ENCODE measurements around the gene RASL10A. TPM values are rescaled to one million over a fixed set of nuclear protein-coding genes. Genes with fewer than 3 reads are reported as not detected.

The RASL10A gene
- total RNA-seq, 1 experiment from 2014 or later, result 1.1 TPM

DNA sequence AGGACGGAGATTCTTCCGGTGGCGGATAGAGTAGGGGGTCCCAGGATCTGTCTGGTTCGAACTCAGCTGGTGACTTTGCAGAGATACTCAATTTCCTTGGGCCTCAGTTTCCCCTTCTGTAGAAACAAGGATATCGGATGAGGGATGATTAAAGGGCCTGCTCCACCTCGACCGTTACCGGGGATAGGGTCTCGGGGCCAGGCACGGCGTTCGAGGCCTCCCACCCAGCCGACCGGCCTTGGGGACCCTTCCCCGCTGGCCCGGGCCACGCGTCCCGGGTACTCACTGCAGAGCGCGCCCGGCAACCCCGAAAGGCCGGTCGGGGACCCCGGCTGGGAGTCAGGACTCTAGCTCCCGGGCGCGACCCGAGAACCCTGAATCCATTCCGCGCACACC, 48.0 kb downstream of the RASL10A start:
- POLR2A ChIA-PET, result no interaction called here

DNA sequence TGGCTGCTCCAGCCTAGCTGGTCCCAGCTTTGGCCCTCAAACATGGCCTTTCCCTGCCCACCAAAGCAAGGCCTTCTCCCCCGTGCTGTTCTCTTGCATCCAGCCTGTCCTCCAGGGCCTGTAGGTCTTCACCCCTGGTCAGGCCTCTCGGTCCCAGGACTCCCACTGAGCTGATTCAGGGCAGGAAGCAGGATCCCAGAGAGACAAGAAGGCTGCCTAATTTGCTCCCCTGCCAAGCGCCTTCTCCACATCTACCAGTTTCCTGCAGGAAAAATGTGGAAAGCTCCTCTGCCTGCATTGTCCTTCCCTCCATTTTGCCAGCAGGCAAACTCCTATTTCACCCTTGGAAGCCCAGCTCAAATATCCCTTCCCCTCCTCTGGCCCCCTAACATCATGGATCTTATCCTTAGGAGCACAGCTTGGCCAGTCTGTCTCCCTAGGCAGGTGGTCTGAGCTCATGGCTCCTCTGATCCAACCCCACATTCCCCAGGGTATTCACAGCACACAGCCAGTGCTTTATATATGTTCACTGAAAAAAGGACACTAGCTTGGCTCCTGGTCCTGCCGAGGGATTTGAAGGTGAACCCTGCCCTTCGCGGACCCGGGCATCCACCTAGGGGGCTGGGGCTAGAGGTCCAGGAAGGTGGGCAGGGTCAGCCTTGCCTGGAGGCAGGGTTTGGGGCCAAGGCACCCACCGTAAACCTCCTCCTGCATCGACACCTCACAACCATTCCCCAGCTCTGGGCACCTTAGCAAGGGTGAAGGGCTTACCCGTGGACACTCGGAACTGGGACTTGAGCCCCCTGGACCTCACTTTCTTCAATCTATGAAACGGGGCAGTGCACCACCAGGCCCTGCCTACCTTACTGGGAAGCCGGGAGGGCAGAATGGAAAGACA, 48.7 kb downstream of the RASL10A start:
- Mint-ChIP-seq H3K27ac (ENCODE audit: unreplicated experiment) (peak overlapping the region; percentile 100), H3K36me3 (ENCODE audit: insufficient read depth, unreplicated experiment) (peaks cover 48% of the 10 kb centered on the region), H3K27me3 (ENCODE audit: insufficient read depth, unreplicated experiment) (no peaks in the 10 kb centered on the region), H3K4me3 (ENCODE audit: unreplicated experiment) (peak overlapping the region; percentile 98), H3K4me1 (ENCODE audit: low read depth, unreplicated experiment) (peaks cover 19% of the 10 kb centered on the region), H3K9me3 (ENCODE audit: unreplicated experiment) (no peaks in the 10 kb centered on the region)
- ChIA-PET POLR2A (interaction anchor here (0.6 to 1.1 kb wide), 2 partner anchors 47 to 194 kb away, joined by 3 read pairs; partner anchors contain the start of gene KREMEN1), CTCF (interaction anchor here (1.3 kb wide), 1 partner anchor 22 kb away, joined by 3 read pairs; no protein-coding TSS in a partner anchor)
- intact Hi-C loops (cut with micrococcal nuclease; ENCODE audit: unreplicated experiment), result no loop called here
- Histone ChIP-seq H3K4me3 (ENCODE audit: low read depth, low read length) (peak overlapping the region; percentile 76), H3K9me3 (no peaks in the 10 kb centered on the region), H3K36me3 (ENCODE audit: control insufficient read depth, insufficient read depth, low read length) (peaks cover 4% of the 10 kb centered on the region), H3K4me1 (peaks cover 20% of the 10 kb centered on the region), H3K27me3 (replicated peaks; ENCODE audit: control insufficient read depth, insufficient read depth, low read length) (no peaks in the 10 kb centered on the region)
- BruUV-seq (replicated peaks), result no TSS peak
- DNase-seq, result no peak
- TF ChIP-seq, protein P1, sequence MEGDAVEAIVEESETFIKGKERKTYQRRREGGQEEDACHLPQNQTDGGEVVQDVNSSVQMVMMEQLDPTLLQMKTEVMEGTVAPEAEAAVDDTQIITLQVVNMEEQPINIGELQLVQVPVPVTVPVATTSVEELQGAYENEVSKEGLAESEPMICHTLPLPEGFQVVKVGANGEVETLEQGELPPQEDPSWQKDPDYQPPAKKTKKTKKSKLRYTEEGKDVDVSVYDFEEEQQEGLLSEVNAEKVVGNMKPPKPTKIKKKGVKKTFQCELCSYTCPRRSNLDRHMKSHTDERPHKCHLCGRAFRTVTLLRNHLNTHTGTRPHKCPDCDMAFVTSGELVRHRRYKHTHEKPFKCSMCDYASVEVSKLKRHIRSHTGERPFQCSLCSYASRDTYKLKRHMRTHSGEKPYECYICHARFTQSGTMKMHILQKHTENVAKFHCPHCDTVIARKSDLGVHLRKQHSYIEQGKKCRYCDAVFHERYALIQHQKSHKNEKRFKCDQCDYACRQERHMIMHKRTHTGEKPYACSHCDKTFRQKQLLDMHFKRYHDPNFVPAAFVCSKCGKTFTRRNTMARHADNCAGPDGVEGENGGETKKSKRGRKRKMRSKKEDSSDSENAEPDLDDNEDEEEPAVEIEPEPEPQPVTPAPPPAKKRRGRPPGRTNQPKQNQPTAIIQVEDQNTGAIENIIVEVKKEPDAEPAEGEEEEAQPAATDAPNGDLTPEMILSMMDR (IDR thresholded peaks at IDR 0.05; ENCODE audit: insufficient read depth in 1 of 2, low read depth in 1 of 2, low read length in 1 of 2, severe bottlenecking in 1 of 2, unreplicated experiment in 1 of 2), result no peak

More for the DNA sequence above, 48.0 kb downstream of the RASL10A start:
- no peak for DNase-seq
- Mint-ChIP-seq H3K4me1 (ENCODE audit: low read depth, unreplicated experiment) (peaks cover 25% of the 10 kb centered on the region), H3K27me3 (ENCODE audit: insufficient read depth, unreplicated experiment) (no peaks in the 10 kb centered on the region), H3K9me3 (ENCODE audit: unreplicated experiment) (no peaks in the 10 kb centered on the region), H3K27ac (ENCODE audit: unreplicated experiment) (peak overlapping the region; percentile 100), H3K4me3 (ENCODE audit: unreplicated experiment) (peak overlapping the region; percentile 98), H3K36me3 (ENCODE audit: insufficient read depth, unreplicated experiment) (peaks cover 55% of the 10 kb centered on the region)
- TF ChIP-seq, protein P1 (IDR thresholded peaks at IDR 0.05; ENCODE audit: insufficient read depth in 1 of 2, low read depth in 1 of 2, low read length in 1 of 2, severe bottlenecking in 1 of 2, unreplicated experiment in 1 of 2), result no peak
- intact Hi-C loops (cut with micrococcal nuclease; ENCODE audit: unreplicated experiment), result no loop called here
- H3K27me3 ChIP-seq (replicated peaks; ENCODE audit: control insufficient read depth, insufficient read depth, low read length), result no peaks in the 10 kb centered on the region
- peaks cover 4% of the 10 kb centered on the region for H3K36me3 ChIP-seq (ENCODE audit: control insufficient read depth, insufficient read depth, low read length)
- H3K4me3 ChIP-seq (ENCODE audit: low read depth, low read length), result peak overlapping the region; percentile 76
- CTCF ChIA-PET, result interaction anchor here (1.3 kb wide), 1 partner anchor 22 kb away, joined by 3 read pairs; no protein-coding TSS in a partner anchor
- H3K9me3 ChIP-seq, result no peaks in the 10 kb centered on the region
- peaks cover 20% of the 10 kb centered on the region for H3K4me1 ChIP-seq
- TSS peak; percentile 62 for BruUV-seq (replicated peaks)

GRCh38 chr22:29265929-29266328, 49.6 kb downstream of the RASL10A start:
- Mint-ChIP-seq H3K27ac (ENCODE audit: unreplicated experiment) (peak overlapping the region; percentile 100), H3K4me3 (ENCODE audit: unreplicated experiment) (peak overlapping the region; percentile 98), H3K9me3 (ENCODE audit: unreplicated experiment) (no peaks in the 10 kb centered on the region), H3K4me1 (ENCODE audit: low read depth, unreplicated experiment) (peaks cover 11% of the 10 kb centered on the region), H3K36me3 (ENCODE audit: insufficient read depth, unreplicated experiment) (peaks cover 39% of the 10 kb centered on the region), H3K27me3 (ENCODE audit: insufficient read depth, unreplicated experiment) (no peaks in the 10 kb centered on the region)
- no peak overlapping the region for H3K4me3 ChIP-seq (ENCODE audit: low read depth, low read length)
- no peak for DNase-seq
- intact Hi-C loops (cut with micrococcal nuclease; ENCODE audit: unreplicated experiment), result no loop called here
- POLR2A ChIA-PET, result interaction anchor here (1.1 kb wide), 1 partner anchor 46 kb away, joined by 3 read pairs; no protein-coding TSS in a partner anchor
- H3K36me3 ChIP-seq (ENCODE audit: control insufficient read depth, insufficient read depth, low read length), result peaks cover 4% of the 10 kb centered on the region
- peaks cover 13% of the 10 kb centered on the region for H3K4me1 ChIP-seq
- TF ChIP-seq, protein P1 (IDR thresholded peaks at IDR 0.05; ENCODE audit: insufficient read depth in 1 of 2, low read depth in 1 of 2, low read length in 1 of 2, severe bottlenecking in 1 of 2, unreplicated experiment in 1 of 2), result no peak
- no TSS peak for BruUV-seq (replicated peaks)
- H3K27me3 ChIP-seq (replicated peaks; ENCODE audit: control insufficient read depth, insufficient read depth, low read length), result no peaks in the 10 kb centered on the region
- CTCF ChIA-PET, result no interaction called here
- H3K9me3 ChIP-seq, result no peaks in the 10 kb centered on the region

Measured in Caco-2 (cell line).